Measurements from ENCODE around the gene LTBP1.
"Not testable (repeated sequence)": the region's sequence is repeated elsewhere in the genome, so short reads cannot be mapped to it uniquely, and the experiment has no call there.

The LTBP1 gene

DNA sequence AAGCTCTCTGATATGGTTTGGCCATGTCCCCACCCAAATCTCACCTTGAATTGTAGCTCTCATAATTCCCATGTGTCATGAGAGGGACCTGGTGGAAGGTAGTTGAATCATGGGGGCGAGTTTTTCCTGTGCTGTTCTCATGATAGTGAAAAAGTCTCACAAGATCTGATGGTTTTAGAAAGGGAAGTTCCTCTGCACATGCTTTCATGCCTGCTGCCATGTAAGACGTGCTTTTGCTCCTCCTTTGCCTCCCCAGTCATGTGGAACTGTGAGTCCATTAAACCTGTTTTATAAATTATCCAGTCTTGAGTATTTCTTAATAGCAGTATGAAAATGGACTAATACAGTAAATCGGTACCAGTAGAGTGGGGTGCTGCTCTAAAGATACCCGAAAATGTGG, 34.9 kb downstream of the LTBP1 start:
- TF ChIP-seq EZH2phosphoT487 (IDR thresholded peaks at IDR 0.05; ENCODE audit: borderline replicate concordance, low read length): no peak
- TF ChIP-seq, protein P1, sequence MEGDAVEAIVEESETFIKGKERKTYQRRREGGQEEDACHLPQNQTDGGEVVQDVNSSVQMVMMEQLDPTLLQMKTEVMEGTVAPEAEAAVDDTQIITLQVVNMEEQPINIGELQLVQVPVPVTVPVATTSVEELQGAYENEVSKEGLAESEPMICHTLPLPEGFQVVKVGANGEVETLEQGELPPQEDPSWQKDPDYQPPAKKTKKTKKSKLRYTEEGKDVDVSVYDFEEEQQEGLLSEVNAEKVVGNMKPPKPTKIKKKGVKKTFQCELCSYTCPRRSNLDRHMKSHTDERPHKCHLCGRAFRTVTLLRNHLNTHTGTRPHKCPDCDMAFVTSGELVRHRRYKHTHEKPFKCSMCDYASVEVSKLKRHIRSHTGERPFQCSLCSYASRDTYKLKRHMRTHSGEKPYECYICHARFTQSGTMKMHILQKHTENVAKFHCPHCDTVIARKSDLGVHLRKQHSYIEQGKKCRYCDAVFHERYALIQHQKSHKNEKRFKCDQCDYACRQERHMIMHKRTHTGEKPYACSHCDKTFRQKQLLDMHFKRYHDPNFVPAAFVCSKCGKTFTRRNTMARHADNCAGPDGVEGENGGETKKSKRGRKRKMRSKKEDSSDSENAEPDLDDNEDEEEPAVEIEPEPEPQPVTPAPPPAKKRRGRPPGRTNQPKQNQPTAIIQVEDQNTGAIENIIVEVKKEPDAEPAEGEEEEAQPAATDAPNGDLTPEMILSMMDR (IDR thresholded peaks at IDR 0.05; ENCODE audit: low read depth, low read length, poor library complexity, severe bottlenecking): no peak
- no peaks in the 10 kb centered on the region for H3K9me2 ChIP-seq (replicated peaks; ENCODE audit: control insufficient read depth, low read length)
- H3K9me3 ChIP-seq (ENCODE audit: control insufficient read depth, insufficient read depth, low read length): peaks cover 25% of the 10 kb centered on the region; the same call in 1 of the 2 replicates
- peaks cover 14% of the 10 kb centered on the region for H3K4me1 ChIP-seq (ENCODE audit: control insufficient read depth, low read length)
- H3K79me2 ChIP-seq (ENCODE audit: control insufficient read depth, low read length): peaks cover 100% of the 10 kb centered on the region
- H4K20me1 ChIP-seq (ENCODE audit: control insufficient read depth, insufficient read depth, low read depth, low read length): no peaks in the 10 kb centered on the region
- H3F3A ChIP-seq (ENCODE audit: control insufficient read depth, insufficient read depth): no peaks in the 10 kb centered on the region
- H3K36me3 ChIP-seq (ENCODE audit: control insufficient read depth, low read length): peaks cover 57% of the 10 kb centered on the region
- H3K4me3 ChIP-seq (ENCODE audit: low read length): no peak overlapping the region
- no peak overlapping the region for H3K4me2 ChIP-seq (ENCODE audit: low read length)
- no peak overlapping the region for H3K27ac ChIP-seq (ENCODE audit: low read depth, low read length)
- H3K27me3 ChIP-seq (ENCODE audit: control insufficient read depth, low read length): no peaks in the 10 kb centered on the region

DNA sequence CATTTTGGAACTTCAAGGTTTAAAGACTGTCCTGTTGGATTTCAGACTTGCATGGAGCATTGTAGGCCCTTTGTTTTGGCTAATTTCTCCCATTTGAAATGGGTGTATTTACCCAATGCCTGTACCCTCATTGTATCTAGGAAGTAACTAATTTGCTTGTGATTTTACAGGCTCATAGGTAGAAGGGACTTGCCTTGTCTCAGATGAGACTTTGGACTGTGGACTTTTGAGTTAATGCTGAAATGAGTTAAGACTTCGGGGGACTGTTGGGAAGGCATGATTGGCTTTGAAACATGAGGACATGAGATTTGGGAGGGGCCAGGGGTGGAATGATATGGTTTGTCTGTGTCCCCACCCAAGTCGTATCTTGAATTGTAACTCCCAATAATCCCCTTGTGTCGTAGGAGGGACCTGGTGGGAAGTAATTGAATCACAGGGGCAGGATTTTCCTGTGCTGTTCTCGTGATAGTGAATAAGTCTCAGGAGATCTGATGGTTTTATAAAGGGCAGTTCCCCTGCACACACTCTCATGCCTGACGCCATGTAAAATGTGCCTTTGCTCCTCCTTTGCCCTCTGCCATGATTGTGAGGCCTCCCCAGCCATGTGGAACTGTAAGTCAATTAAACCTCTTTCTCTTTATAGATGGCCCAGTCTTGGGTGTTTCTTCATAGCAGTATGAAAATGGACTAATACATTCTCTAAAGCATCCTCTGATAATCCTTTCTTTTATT, 36.6 kb downstream of the LTBP1 start:
- Histone ChIP-seq H3K36me3 (ENCODE audit: control insufficient read depth, low read length) (peaks cover 63% of the 10 kb centered on the region), H3K79me2 (ENCODE audit: control insufficient read depth, low read length) (peaks cover 100% of the 10 kb centered on the region), H3K9me3 (ENCODE audit: control insufficient read depth, insufficient read depth, low read length) (peaks cover 18% of the 10 kb centered on the region; the same call in 1 of the 2 replicates)
- H3K4me1 ChIP-seq (ENCODE audit: control insufficient read depth, low read length); H4K20me1 ChIP-seq (ENCODE audit: control insufficient read depth, insufficient read depth, low read depth, low read length); H3F3A ChIP-seq (ENCODE audit: control insufficient read depth, insufficient read depth); H3K27ac ChIP-seq (ENCODE audit: low read depth, low read length); H3K27me3 ChIP-seq (ENCODE audit: control insufficient read depth, low read length); H3K4me2 ChIP-seq (ENCODE audit: low read length); H3K9me2 ChIP-seq (replicated peaks; ENCODE audit: control insufficient read depth, low read length); H3K4me3 ChIP-seq (ENCODE audit: low read length): not testable (repeated sequence)

DNA sequence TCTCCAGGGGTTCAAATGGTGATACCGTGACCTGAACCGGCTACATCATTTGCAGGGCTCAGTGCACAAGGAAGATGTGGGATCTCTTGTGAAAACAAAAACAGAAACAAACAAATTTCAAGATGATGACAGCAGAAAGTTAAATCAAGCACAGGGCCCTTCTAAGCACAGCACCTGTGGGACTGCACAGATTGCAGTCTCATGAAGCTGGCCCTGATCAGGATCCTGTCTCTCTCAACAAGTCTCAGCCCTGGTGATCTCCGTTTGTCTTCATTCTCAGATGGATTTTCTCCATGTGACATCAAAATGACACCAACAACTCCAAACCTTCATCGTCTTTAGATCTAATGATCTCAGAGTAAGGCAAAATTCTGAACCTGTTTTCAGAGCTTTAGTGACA, 39.7 kb downstream of the LTBP1 start:
- no peak overlapping the region for H3K4me2 ChIP-seq (ENCODE audit: low read length)
- no peaks in the 10 kb centered on the region for H4K20me1 ChIP-seq (ENCODE audit: control insufficient read depth, insufficient read depth, low read depth, low read length)
- TF ChIP-seq, protein P1 (IDR thresholded peaks at IDR 0.05; ENCODE audit: low read depth, low read length, poor library complexity, severe bottlenecking): no peak
- no peak for TF ChIP-seq EZH2phosphoT487 (IDR thresholded peaks at IDR 0.05; ENCODE audit: borderline replicate concordance, low read length)
- peaks cover 2% of the 10 kb centered on the region; the same call in 1 of the 2 replicates for H3K9me3 ChIP-seq (ENCODE audit: control insufficient read depth, insufficient read depth, low read length)
- no peaks in the 10 kb centered on the region for H3K4me1 ChIP-seq (ENCODE audit: control insufficient read depth, low read length)
- no peak overlapping the region for H3K27ac ChIP-seq (ENCODE audit: low read depth, low read length)
- H3K36me3 ChIP-seq (ENCODE audit: control insufficient read depth, low read length): peaks cover 58% of the 10 kb centered on the region
- H3K27me3 ChIP-seq (ENCODE audit: control insufficient read depth, low read length): no peaks in the 10 kb centered on the region
- no peak overlapping the region for H3K4me3 ChIP-seq (ENCODE audit: low read length)
- peaks cover 100% of the 10 kb centered on the region for H3K79me2 ChIP-seq (ENCODE audit: control insufficient read depth, low read length)
- no peaks in the 10 kb centered on the region for H3K9me2 ChIP-seq (replicated peaks; ENCODE audit: control insufficient read depth, low read length)
- H3F3A ChIP-seq (ENCODE audit: control insufficient read depth, insufficient read depth): no peaks in the 10 kb centered on the region

DNA sequence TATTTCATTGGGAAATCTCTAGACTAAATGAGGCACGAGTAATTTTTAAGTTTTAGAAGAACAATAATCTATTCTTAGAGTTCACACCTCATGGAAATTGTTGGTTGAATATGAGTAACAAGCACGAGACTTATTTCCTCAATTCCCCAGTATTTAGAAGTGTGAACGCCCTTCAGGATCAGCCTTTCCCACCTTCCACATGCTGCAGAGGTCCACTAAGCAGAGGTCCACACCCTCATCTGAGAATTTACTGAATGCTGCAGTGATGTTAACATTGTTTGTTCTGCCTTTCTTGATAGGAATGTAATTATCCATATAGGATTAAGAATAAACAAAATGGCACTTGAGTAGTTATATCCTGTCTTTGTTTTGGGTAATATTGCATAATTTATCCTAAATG, 41.8 kb downstream of the LTBP1 start:
- Histone ChIP-seq H3K36me3 (ENCODE audit: control insufficient read depth, low read length) (peaks cover 49% of the 10 kb centered on the region), H3K4me1 (ENCODE audit: control insufficient read depth, low read length) (no peaks in the 10 kb centered on the region), H3K27ac (ENCODE audit: low read depth, low read length) (no peak overlapping the region), H3K4me2 (ENCODE audit: low read length) (no peak overlapping the region), H3K9me3 (ENCODE audit: control insufficient read depth, insufficient read depth, low read length) (no peaks in the 10 kb centered on the region), H3K9me2 (replicated peaks; ENCODE audit: control insufficient read depth, low read length) (no peaks in the 10 kb centered on the region), H3K4me3 (ENCODE audit: low read length) (no peak overlapping the region), H3K79me2 (ENCODE audit: control insufficient read depth, low read length) (peaks cover 100% of the 10 kb centered on the region), H3F3A (ENCODE audit: control insufficient read depth, insufficient read depth) (no peaks in the 10 kb centered on the region), H4K20me1 (ENCODE audit: control insufficient read depth, insufficient read depth, low read depth, low read length) (no peaks in the 10 kb centered on the region), H3K27me3 (ENCODE audit: control insufficient read depth, low read length) (no peaks in the 10 kb centered on the region)
- no peak for TF ChIP-seq EZH2phosphoT487 (IDR thresholded peaks at IDR 0.05; ENCODE audit: borderline replicate concordance, low read length)
- TF ChIP-seq, protein P1 (IDR thresholded peaks at IDR 0.05; ENCODE audit: low read depth, low read length, poor library complexity, severe bottlenecking): no peak

Measured in DOHH2 (cell line).